Measurements from ENCODE around the gene GABRA5. TPM values are rescaled to one million over a fixed set of nuclear protein-coding genes. Genes with fewer than 3 reads are reported as not detected.
"Not testable (repeated sequence)": the region's sequence is repeated elsewhere in the genome, so short reads cannot be mapped to it uniquely, and the experiment has no call there.

The GABRA5 gene
- not detected for total RNA-seq
- polyA plus RNA-seq, result not detected
- long read RNA-seq, donor 1, result 0 reads
- long read RNA-seq, donor 2, result 0 reads

DNA sequence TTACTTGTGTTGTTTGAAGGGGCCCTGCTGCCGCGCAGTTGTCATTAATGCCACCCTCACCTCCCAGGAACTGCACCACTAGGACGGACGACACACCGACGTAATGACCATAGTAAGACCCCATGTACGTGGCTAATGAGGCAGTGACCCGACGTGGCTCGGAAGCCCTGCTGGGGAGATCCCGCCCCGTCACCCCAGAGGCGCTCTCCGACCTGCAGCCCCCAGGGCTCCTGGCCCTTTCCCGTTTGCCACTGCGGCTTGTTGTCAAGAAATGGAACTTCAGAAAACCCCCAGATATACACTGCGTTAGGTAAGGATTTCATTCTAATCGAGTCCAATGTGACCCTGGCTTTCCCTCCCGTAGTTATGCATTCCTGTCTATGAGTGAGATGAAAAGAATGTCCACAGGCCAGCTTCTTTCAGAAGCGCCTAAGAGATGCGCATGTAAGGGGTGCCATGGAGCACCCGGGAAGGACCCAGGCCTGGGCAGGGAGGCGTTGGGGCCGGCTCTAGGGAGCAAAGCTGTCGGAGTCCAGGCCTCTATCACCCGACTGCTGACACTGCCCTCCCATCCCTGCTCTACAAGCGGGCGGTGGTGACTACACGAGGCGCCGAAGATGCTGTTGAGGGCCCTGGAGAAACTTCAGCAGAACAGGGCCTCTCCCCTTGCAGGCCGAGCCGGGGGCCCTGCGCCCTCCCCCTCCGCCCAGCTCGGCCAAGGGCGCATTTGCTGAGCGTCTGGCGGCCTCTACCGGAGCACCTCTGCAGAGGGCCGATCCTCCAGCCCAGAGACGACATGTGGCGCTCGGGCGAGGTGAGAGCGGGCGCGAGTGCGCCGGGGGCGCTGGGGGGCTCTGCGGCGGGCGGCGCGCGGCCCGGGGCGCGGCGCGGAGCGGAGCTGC, at the start of gene GABRA5:
GABRA5 (plus strand) TSS at position 765 of the 902 bp plus-strand sequence. CDS start 2,187 bp downstream, outside the sequence.
- intact Hi-C loops (cut with DNase I), result loop anchor here in 1 of 2 donors (10.0 kb wide), 1 partner anchor 1362 kb away; no protein-coding TSS in a partner anchor
- no peak within 1 kb of the TSS for H3K27ac ChIP-seq (ENCODE audit: low read depth in 1 of 2, low read length in 2 of 2)

DNA sequence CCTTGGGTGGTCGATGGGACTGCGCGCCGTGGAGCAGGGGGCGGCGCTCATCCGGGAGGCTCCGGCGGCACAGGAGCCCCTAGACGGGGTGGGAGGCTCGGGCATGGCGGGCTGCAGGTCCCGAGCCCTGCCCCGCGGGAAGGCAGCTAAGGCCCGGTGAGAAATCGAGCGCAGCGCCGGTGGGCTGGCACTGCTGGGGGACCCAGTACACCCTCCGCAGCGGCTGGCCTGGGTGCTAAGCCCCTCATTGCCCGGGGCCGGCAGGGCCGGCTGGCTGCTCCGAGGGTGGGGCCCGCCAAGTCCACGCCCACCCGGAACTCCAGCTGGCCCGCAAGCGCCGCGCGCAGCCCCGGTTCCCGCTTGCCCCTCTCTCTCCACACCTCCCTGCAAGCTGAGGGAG, 35.7 kb upstream of the GABRA5 start:
- H3K4me1 ChIP-seq (ENCODE audit: control insufficient read depth in 1 of 2, insufficient read depth in 2 of 2, low read length in 2 of 2); H3K36me3 ChIP-seq (ENCODE audit: control insufficient read depth in 1 of 2, insufficient read depth in 2 of 2, low read length in 1 of 2); H3K9me3 ChIP-seq (ENCODE audit: control insufficient read depth, low read length); intact Hi-C loops (cut with DNase I); H3K27me3 ChIP-seq (ENCODE audit: control insufficient read depth in 1 of 2, insufficient read depth in 2 of 2, low read length in 1 of 2); H3K27ac ChIP-seq (ENCODE audit: low read depth in 1 of 2, low read length in 2 of 2); ATAC-seq (ENCODE audit: low FRiP score); DNase-seq; H3K4me3 ChIP-seq (ENCODE audit: low read length in 2 of 2): not testable (repeated sequence)
- 95 to 97% methylated on average over 31 to 36 of the region's 36 CpGs for WGBS, 2 donors

More for the DNA sequence above, at the start of gene GABRA5:
- H3K4me1 ChIP-seq (ENCODE audit: control insufficient read depth in 1 of 2, insufficient read depth in 2 of 2, low read length in 2 of 2), result no peaks in the 10 kb centered on the region
- H3K4me3 ChIP-seq (ENCODE audit: low read length in 2 of 2), result peak within 1 kb of the TSS in 1 of 2 donors; percentile 27
- no peaks in the 10 kb centered on the region for H3K27me3 ChIP-seq (ENCODE audit: control insufficient read depth in 1 of 2, insufficient read depth in 2 of 2, low read length in 1 of 2)
- ATAC-seq (ENCODE audit: low FRiP score) (no peak), DNase-seq (no peak)
- H3K36me3 ChIP-seq (ENCODE audit: control insufficient read depth in 1 of 2, insufficient read depth in 2 of 2, low read length in 1 of 2), result no peaks in the 10 kb centered on the region
- WGBS, 2 donors, result 11 to 13% methylated on average over 46 to 63 of the region's 63 CpGs
- no peaks in the 10 kb centered on the region for H3K9me3 ChIP-seq (ENCODE audit: control insufficient read depth, low read length)

DNA sequence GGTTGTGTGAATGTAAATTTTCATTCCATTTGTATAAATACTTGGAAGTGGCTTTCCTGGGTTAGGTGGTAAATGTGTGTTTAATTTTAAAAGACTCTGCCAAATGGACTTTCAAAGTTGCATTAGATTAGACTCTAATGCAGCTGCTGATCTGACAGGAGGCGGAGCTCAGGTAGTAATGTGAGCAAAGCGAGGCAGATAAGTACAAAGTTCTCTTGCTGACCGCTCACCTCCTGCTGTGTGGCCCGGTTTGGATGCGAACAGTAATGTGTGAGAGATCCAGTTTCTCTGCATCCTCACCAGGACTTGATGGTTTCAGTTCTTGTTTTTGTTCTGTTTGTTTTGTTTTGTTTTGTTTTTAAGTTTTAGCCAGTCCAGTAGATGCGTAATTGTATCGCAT, 34.9 kb upstream of the GABRA5 start:
- 89 to 92% methylated on average over 7 of the region's 7 CpGs for WGBS, 2 donors
- Histone ChIP-seq H3K9me3 (ENCODE audit: control insufficient read depth, low read length) (peaks cover 3% of the 10 kb centered on the region), H3K27ac (ENCODE audit: low read depth in 1 of 2, low read length in 2 of 2) (no peak overlapping the region), H3K4me1 (ENCODE audit: control insufficient read depth in 1 of 2, insufficient read depth in 2 of 2, low read length in 2 of 2) (no peaks in the 10 kb centered on the region), H3K4me3 (ENCODE audit: low read length in 2 of 2) (no peak overlapping the region), H3K27me3 (ENCODE audit: control insufficient read depth in 1 of 2, insufficient read depth in 2 of 2, low read length in 1 of 2) (no peaks in the 10 kb centered on the region), H3K36me3 (ENCODE audit: control insufficient read depth in 1 of 2, insufficient read depth in 2 of 2, low read length in 1 of 2) (no peaks in the 10 kb centered on the region)
- intact Hi-C loops (cut with DNase I), result no loop called here
- ATAC-seq (ENCODE audit: low FRiP score), result no peak
- DNase-seq, result no peak

DNA sequence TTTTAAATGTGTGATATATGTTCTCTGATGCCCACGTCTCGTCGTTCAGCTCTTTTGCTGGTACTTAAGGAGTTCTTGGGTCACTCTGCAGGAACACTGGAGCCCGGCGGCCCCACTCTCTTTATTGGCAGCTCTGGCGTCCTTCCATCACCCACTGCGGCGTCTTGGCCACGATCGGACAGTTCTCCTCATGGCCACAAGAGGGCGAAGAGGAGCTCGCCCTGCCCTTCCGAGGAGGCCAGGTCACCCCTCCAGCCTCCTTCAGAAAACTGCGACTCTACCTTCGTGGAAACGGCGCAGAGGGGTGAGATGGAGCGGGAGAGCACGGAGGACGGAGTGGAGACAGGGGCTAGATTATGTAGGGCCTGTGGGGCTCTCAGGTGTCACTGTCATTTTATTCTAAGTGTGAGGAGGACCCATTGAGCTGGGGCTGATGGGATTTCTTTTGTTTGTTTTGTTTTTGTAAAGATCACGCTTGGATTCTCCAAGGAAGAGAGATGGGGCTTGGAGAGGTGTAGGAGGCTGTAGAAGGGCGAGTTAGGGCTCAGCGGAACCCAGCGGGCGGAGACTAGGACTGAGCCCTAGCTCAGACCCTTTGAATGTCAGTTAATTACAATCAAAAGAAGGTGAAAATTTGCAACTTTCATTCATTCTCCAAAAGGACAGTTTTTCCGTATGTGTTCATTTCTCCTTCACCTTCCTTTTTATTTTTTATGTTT, 28.0 kb upstream of the GABRA5 start:
- Histone ChIP-seq H3K36me3 (ENCODE audit: control insufficient read depth in 1 of 2, insufficient read depth in 2 of 2, low read length in 1 of 2) (no peaks in the 10 kb centered on the region), H3K27me3 (ENCODE audit: control insufficient read depth in 1 of 2, insufficient read depth in 2 of 2, low read length in 1 of 2) (no peaks in the 10 kb centered on the region), H3K9me3 (ENCODE audit: control insufficient read depth, low read length) (peaks cover 3% of the 10 kb centered on the region), H3K4me3 (ENCODE audit: low read length in 2 of 2) (no peak overlapping the region), H3K4me1 (ENCODE audit: control insufficient read depth in 1 of 2, insufficient read depth in 2 of 2, low read length in 2 of 2) (no peaks in the 10 kb centered on the region), H3K27ac (ENCODE audit: low read depth in 1 of 2, low read length in 2 of 2) (no peak overlapping the region)
- WGBS, 2 donors, result 54 to 64% methylated on average over 26 of the region's 26 CpGs
- DNase-seq (no peak), ATAC-seq (ENCODE audit: low FRiP score) (no peak)
- intact Hi-C loops (cut with DNase I), result no loop called here

DNA sequence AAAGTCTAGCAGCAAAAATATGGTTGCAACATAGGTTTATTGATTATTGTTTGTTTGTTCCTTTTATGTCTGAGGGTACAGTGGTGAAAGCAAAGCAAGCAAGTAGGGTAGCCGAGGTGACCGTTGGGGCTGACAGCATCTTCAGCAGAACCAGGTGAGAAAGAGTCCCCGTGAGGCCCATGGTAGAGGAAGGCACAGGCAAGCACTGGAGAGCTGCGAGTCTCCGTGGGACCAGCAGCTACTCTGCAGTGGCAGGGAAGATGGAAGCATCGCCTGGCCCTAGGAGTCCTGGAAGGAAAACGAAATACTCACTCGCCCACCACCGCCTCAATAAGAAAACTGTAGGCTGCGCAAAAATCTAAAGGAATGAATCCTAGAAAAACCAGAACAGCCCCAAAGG, 25.3 kb upstream of the GABRA5 start:
- ATAC-seq (ENCODE audit: low FRiP score), result no peak
- no peak for DNase-seq
- intact Hi-C loops (cut with DNase I), result no loop called here

DNA sequence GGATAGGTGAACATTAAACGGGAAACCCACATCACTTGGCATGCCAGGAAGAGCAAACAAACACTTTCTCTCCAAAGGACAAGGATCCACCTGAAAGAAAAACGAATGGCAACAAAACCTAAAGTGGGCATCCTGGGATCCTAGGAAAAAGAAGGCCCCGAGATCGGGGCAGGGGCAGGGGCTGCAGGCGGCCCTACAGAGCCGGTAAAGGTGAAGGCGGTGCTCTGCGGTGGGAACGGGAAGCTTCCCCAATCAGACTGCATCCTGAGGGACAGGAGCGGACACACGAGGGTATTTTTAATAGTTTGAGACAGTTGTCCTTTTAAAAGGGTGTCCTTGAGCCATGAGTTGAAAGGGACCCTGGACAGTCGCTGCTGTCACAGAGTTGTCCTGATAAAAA, 24.9 kb upstream of the GABRA5 start:
- WGBS, 2 donors, result 35 to 46% methylated on average over 12 of the region's 12 CpGs
- no peaks in the 10 kb centered on the region for H3K36me3 ChIP-seq (ENCODE audit: control insufficient read depth in 1 of 2, insufficient read depth in 2 of 2, low read length in 1 of 2)
- no peak overlapping the region for H3K4me3 ChIP-seq (ENCODE audit: low read length in 2 of 2)
- peaks cover 2% of the 10 kb centered on the region for H3K9me3 ChIP-seq (ENCODE audit: control insufficient read depth, low read length)
- intact Hi-C loops (cut with DNase I), result no loop called here
- no peaks in the 10 kb centered on the region for H3K4me1 ChIP-seq (ENCODE audit: control insufficient read depth in 1 of 2, insufficient read depth in 2 of 2, low read length in 2 of 2)
- ATAC-seq (ENCODE audit: low FRiP score) (no peak), DNase-seq (no peak)
- no peak overlapping the region for H3K27ac ChIP-seq (ENCODE audit: low read depth in 1 of 2, low read length in 2 of 2)
- H3K27me3 ChIP-seq (ENCODE audit: control insufficient read depth in 1 of 2, insufficient read depth in 2 of 2, low read length in 1 of 2), result no peaks in the 10 kb centered on the region

More for the DNA sequence above, 25.3 kb upstream of the GABRA5 start:
- no peaks in the 10 kb centered on the region for H3K36me3 ChIP-seq (ENCODE audit: control insufficient read depth in 1 of 2, insufficient read depth in 2 of 2, low read length in 1 of 2)
- 42 to 63% methylated on average over 10 of the region's 10 CpGs for WGBS, 2 donors
- H3K27ac ChIP-seq (ENCODE audit: low read depth in 1 of 2, low read length in 2 of 2), result no peak overlapping the region
- no peak overlapping the region for H3K4me3 ChIP-seq (ENCODE audit: low read length in 2 of 2)
- no peaks in the 10 kb centered on the region for H3K27me3 ChIP-seq (ENCODE audit: control insufficient read depth in 1 of 2, insufficient read depth in 2 of 2, low read length in 1 of 2)
- H3K4me1 ChIP-seq (ENCODE audit: control insufficient read depth in 1 of 2, insufficient read depth in 2 of 2, low read length in 2 of 2), result no peaks in the 10 kb centered on the region
- peaks cover 3% of the 10 kb centered on the region for H3K9me3 ChIP-seq (ENCODE audit: control insufficient read depth, low read length)

DNA sequence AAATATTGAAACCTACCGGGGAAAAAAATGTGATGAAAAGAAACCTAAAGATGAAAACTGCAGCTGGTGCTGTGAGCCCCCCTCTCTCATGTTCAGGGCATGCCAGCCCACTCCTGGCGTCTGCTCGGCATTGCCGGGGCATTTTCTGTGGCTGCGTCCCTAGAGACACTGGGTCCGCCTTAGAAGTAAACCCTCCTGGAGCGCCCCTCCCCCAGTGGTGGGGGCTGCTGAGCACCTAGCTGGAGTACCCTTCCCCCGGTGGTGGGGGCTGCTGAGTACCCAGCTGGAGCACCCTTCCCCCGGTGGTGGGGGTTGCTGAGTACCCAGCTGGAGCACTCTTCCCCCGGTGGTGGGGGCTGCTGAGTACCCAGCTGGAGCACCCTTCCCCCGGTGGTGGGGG, 24.5 kb upstream of the GABRA5 start:
- DNase-seq (no peak), ATAC-seq (ENCODE audit: low FRiP score) (no peak)
- Histone ChIP-seq H3K27me3 (ENCODE audit: control insufficient read depth in 1 of 2, insufficient read depth in 2 of 2, low read length in 1 of 2) (no peaks in the 10 kb centered on the region), H3K9me3 (ENCODE audit: control insufficient read depth, low read length) (peaks cover 2% of the 10 kb centered on the region), H3K4me1 (ENCODE audit: control insufficient read depth in 1 of 2, insufficient read depth in 2 of 2, low read length in 2 of 2) (no peaks in the 10 kb centered on the region), H3K4me3 (ENCODE audit: low read length in 2 of 2) (no peak overlapping the region), H3K27ac (ENCODE audit: low read depth in 1 of 2, low read length in 2 of 2) (no peak overlapping the region), H3K36me3 (ENCODE audit: control insufficient read depth in 1 of 2, insufficient read depth in 2 of 2, low read length in 1 of 2) (no peaks in the 10 kb centered on the region)
- intact Hi-C loops (cut with DNase I), result no loop called here
- 29 to 51% methylated on average over 10 to 11 of the region's 11 CpGs for WGBS, 2 donors

DNA sequence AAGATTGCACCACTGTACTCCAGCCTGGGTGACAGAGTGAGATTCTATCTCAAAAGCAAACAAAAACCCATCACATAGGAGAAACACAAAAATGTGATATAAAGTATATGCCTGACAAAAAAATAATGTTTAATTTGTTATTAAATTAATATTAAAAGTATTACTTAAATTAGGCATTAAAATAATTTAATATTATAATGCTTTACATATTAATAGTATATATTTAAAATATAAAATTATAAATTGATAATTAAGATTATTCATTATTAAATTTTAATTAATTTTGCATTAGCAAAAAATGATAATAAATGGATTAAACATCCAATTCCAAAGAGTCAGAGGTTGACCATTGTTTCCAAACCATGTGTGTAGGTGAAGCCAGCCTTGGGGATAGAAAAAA, 22.0 kb upstream of the GABRA5 start:
- Histone ChIP-seq H3K27me3 (ENCODE audit: control insufficient read depth in 1 of 2, insufficient read depth in 2 of 2, low read length in 1 of 2) (peaks cover 0 to 4% of the 10 kb centered on the region in 2 donors), H3K4me1 (ENCODE audit: control insufficient read depth in 1 of 2, insufficient read depth in 2 of 2, low read length in 2 of 2) (no peaks in the 10 kb centered on the region), H3K27ac (ENCODE audit: low read depth in 1 of 2, low read length in 2 of 2) (no peak overlapping the region), H3K4me3 (ENCODE audit: low read length in 2 of 2) (no peak overlapping the region), H3K9me3 (ENCODE audit: control insufficient read depth, low read length) (peaks cover 5% of the 10 kb centered on the region), H3K36me3 (ENCODE audit: control insufficient read depth in 1 of 2, insufficient read depth in 2 of 2, low read length in 1 of 2) (no peaks in the 10 kb centered on the region)
- no peak for DNase-seq
- no peak for ATAC-seq (ENCODE audit: low FRiP score)
- intact Hi-C loops (cut with DNase I), result no loop called here

Data from aorta (tissue), 5 donors.